Measurements from ENCODE around the gene RBM24. TPM values are rescaled to one million over a fixed set of nuclear protein-coding genes. Genes with fewer than 3 reads are reported as not detected.

Gene RBM24
- polyA plus RNA-seq, 3 donors = not detected

DNA sequence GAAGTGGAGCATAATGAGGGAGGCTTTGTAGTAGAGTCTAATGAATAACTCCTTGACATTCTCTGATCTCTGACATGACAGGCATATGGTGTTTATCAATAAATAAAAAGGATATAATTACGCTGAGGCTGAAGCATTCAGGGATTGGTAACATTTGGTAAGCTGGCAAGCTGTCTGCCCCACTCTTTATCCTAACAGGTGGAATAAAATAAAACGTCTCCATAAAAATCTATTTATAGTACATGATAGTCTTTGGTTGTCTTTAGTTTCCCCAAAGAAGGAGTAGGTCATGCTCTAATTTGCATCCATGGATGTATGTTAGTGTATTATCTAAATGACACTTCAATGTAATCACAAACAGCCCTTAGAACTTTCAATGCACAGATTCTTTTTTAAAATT, 30.9 kb upstream of the RBM24 start:
- Histone ChIP-seq H4K20me1 (ENCODE audit: insufficient read depth, low read length) (no peaks in the 10 kb centered on the region), H3K27ac (ENCODE audit: low read depth in 1 of 2, low read length in 2 of 2) (no peak overlapping the region), H3K36me3 (replicated peaks in 1 of 2; ENCODE audit: control insufficient read depth in 1 of 2, insufficient read depth in 2 of 2, low read length in 2 of 2) (no peaks in the 10 kb centered on the region), H3K27me3 (ENCODE audit: control insufficient read depth in 2 of 2, insufficient read depth in 2 of 2, low read length in 2 of 2) (no peaks in the 10 kb centered on the region), H3K4me3 (replicated peaks in 1 of 3; ENCODE audit: low read depth in 2 of 3, low read length in 3 of 3) (no peak overlapping the region), H3K79me2 (ENCODE audit: insufficient read depth, low read length) (no peaks in the 10 kb centered on the region), H2AFZ (ENCODE audit: insufficient read depth, low read depth, low read length, poor library complexity, severe bottlenecking) (no peak overlapping the region), H3K9ac (ENCODE audit: insufficient read depth, low read length, poor library complexity, severe bottlenecking) (no peak overlapping the region), H3K4me1 (ENCODE audit: control insufficient read depth in 1 of 2, insufficient read depth in 2 of 2, low read length in 2 of 2) (no peaks in the 10 kb centered on the region), H3K9me3 (replicated peaks in 1 of 2; ENCODE audit: control insufficient read depth in 1 of 2, insufficient read depth in 1 of 2, low read length in 2 of 2) (peaks cover 0 to 2% of the 10 kb centered on the region in 2 donors), H3K4me2 (replicated peaks; ENCODE audit: extremely low read depth, low read length, poor library complexity, severe bottlenecking) (no peak overlapping the region)
- no peak for TF ChIP-seq CTCF (IDR thresholded peaks at IDR 0.05)
- intact Hi-C loops (cut with micrococcal nuclease) = no loop called here
- no peaks in the 10 kb centered on the region for H3K36me3 Mint-ChIP-seq
- H3K27ac Mint-ChIP-seq = no peak overlapping the region
- H3K4me1 Mint-ChIP-seq = no peaks in the 10 kb centered on the region
- WGBS (ENCODE audit: insufficient coverage) = no CpG with 5 or more reads among the region's 2 CpGs
- H3K27me3 Mint-ChIP-seq (ENCODE audit: low read depth in 3 of 3) = peaks cover 0 to 5% (median 1%) of the 10 kb centered on the region in 3 donors
- DNase-seq = no peak
- H3K4me3 Mint-ChIP-seq = no peak overlapping the region
- peaks cover 0 to 9% (median 4%) of the 10 kb centered on the region in 7 donors for H3K9me3 Mint-ChIP-seq

DNA sequence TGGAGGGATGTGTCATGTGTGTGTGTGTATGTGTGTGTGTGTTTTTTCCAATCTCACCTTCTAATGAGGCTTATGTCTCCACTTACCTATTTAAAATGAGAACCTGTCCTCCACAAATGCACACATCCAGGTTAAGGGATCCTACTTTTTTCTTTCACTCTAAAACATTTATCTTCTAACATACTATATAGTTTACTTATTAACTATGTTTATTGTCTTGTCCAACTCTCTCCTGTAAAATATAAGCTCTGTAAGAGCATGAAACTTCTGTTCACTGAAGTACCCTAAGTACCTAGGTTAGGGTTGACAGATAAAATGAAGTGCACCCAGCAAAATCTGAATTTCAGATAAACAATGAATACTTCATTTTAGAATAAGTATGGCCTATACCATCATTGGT, 29.2 kb upstream of the RBM24 start:
- intact Hi-C loops (cut with micrococcal nuclease) = no loop called here
- no peaks in the 10 kb centered on the region for H3K79me2 ChIP-seq (ENCODE audit: insufficient read depth, low read length)
- H3K36me3 ChIP-seq (replicated peaks in 1 of 2; ENCODE audit: control insufficient read depth in 1 of 2, insufficient read depth in 2 of 2, low read length in 2 of 2) = no peaks in the 10 kb centered on the region
- no peak overlapping the region for H3K4me2 ChIP-seq (replicated peaks; ENCODE audit: extremely low read depth, low read length, poor library complexity, severe bottlenecking)
- H3K4me1 ChIP-seq (ENCODE audit: control insufficient read depth in 1 of 2, insufficient read depth in 2 of 2, low read length in 2 of 2) = no peaks in the 10 kb centered on the region
- H3K4me3 Mint-ChIP-seq = no peak overlapping the region
- H3K27me3 ChIP-seq (ENCODE audit: control insufficient read depth in 2 of 2, insufficient read depth in 2 of 2, low read length in 2 of 2) = no peaks in the 10 kb centered on the region
- no peak for TF ChIP-seq CTCF (IDR thresholded peaks at IDR 0.05)
- H4K20me1 ChIP-seq (ENCODE audit: insufficient read depth, low read length) = no peaks in the 10 kb centered on the region
- H3K9me3 ChIP-seq (replicated peaks in 1 of 2; ENCODE audit: control insufficient read depth in 1 of 2, insufficient read depth in 1 of 2, low read length in 2 of 2) = peaks cover 0 to 2% of the 10 kb centered on the region in 2 donors
- no peaks in the 10 kb centered on the region for H3K4me1 Mint-ChIP-seq
- DNase-seq = no peak
- H3K9me3 Mint-ChIP-seq = peaks cover 0 to 6% (median 4%) of the 10 kb centered on the region in 7 donors
- H3K27me3 Mint-ChIP-seq (ENCODE audit: low read depth in 3 of 3) = peaks cover 0 to 8% (median 1%) of the 10 kb centered on the region in 3 donors
- H3K27ac Mint-ChIP-seq = no peak overlapping the region
- H3K9ac ChIP-seq (ENCODE audit: insufficient read depth, low read length, poor library complexity, severe bottlenecking) = no peak overlapping the region
- H3K4me3 ChIP-seq (replicated peaks in 1 of 3; ENCODE audit: low read depth in 2 of 3, low read length in 3 of 3) = no peak overlapping the region
- H2AFZ ChIP-seq (ENCODE audit: insufficient read depth, low read depth, low read length, poor library complexity, severe bottlenecking) = no peak overlapping the region
- H3K27ac ChIP-seq (ENCODE audit: low read depth in 1 of 2, low read length in 2 of 2) = no peak overlapping the region
- no peaks in the 10 kb centered on the region for H3K36me3 Mint-ChIP-seq

Measured in CD14-positive monocyte (primary cell).